Measurements from ENCODE around the gene GALNT13.

The GALNT13 gene

GRCh38 chr2:154306266-154306970, 434.7 kb downstream of the GALNT13 start:
- no peak for DNase-seq (ENCODE audit: low spot score)

GRCh38 chr2:154307007-154307406, 435.3 kb downstream of the GALNT13 start:
- no peak for DNase-seq (ENCODE audit: low spot score)

GRCh38 chr2:154324601-154325000, 452.9 kb downstream of the GALNT13 start:
- no peak for DNase-seq (ENCODE audit: low spot score)

GRCh38 chr2:154329510-154329909, 457.8 kb downstream of the GALNT13 start:
- no peak for DNase-seq (ENCODE audit: low spot score)

GRCh38 chr2:154331784-154332183, 460.1 kb downstream of the GALNT13 start:
- DNase-seq (ENCODE audit: low spot score), result no peak

- DNase-seq (ENCODE audit: low spot score), result no peak
Observed at GRCh38 chr2:154336201-154336600, 464.5 kb downstream of the GALNT13 start.

GRCh38 chr2:154338352-154338967, 466.7 kb downstream of the GALNT13 start:
- DNase-seq (ENCODE audit: low spot score), result no peak

GRCh38 chr2:154343282-154343681, 471.6 kb downstream of the GALNT13 start:
- no peak for DNase-seq (ENCODE audit: low spot score)

GRCh38 chr2:154350911-154351310, 479.2 kb downstream of the GALNT13 start:
- DNase-seq (ENCODE audit: low spot score), result no peak

- DNase-seq (ENCODE audit: low spot score), result no peak
Observed at GRCh38 chr2:154361276-154361675, 489.6 kb downstream of the GALNT13 start.

GRCh38 chr2:154368153-154368552, 496.4 kb downstream of the GALNT13 start:
- DNase-seq (ENCODE audit: low spot score), result no peak

- no peak for DNase-seq (ENCODE audit: low spot score)
Observed at GRCh38 chr2:154370873-154371272, 499.2 kb downstream of the GALNT13 start.

- DNase-seq (ENCODE audit: low spot score), result no peak
Observed at GRCh38 chr2:154374416-154374815, 502.7 kb downstream of the GALNT13 start.

GRCh38 chr2:154375579-154375931, 503.8 kb downstream of the GALNT13 start:
- DNase-seq (ENCODE audit: low spot score), result no peak

GRCh38 chr2:154381931-154382794, 510.4 kb downstream of the GALNT13 start:
- no peak for DNase-seq (ENCODE audit: low spot score)

- no peak for DNase-seq (ENCODE audit: low spot score)
Observed at GRCh38 chr2:154386186-154386585, 514.5 kb downstream of the GALNT13 start.

- no peak for DNase-seq (ENCODE audit: low spot score)
Observed at GRCh38 chr2:154391051-154391450, 519.3 kb downstream of the GALNT13 start.

- no peak for DNase-seq (ENCODE audit: low spot score)
Observed at GRCh38 chr2:154392256-154392655, 520.5 kb downstream of the GALNT13 start.

- DNase-seq (ENCODE audit: low spot score), result no peak
Observed at GRCh38 chr2:154394600-154394999, 522.9 kb downstream of the GALNT13 start.

GRCh38 chr2:154400563-154401290, 529.0 kb downstream of the GALNT13 start:
- DNase-seq (ENCODE audit: low spot score), result no peak

- no peak for DNase-seq (ENCODE audit: low spot score)
Observed at GRCh38 chr2:154402213-154402612, 530.5 kb downstream of the GALNT13 start.

- DNase-seq (ENCODE audit: low spot score), result no peak
Observed at GRCh38 chr2:154403242-154403790, 531.6 kb downstream of the GALNT13 start.

Data from germinal center (tissue), 1 donor.